HepG2 (cell line): ENCODE data around the gene ACP1. TPM values are rescaled to one million over a fixed set of nuclear protein-coding genes. Genes with fewer than 3 reads are reported as not detected.

Source experiments
- ARNT ChIP-seq: fragments of 450-650 bp; IDR thresholded peaks from 2 replicates; pipeline ENCODE4 v1.6.1; 2017
- FOXA3 ChIP-seq: IDR thresholded peaks from 2 replicates; pipeline ENCODE4 v1.6.1; 2016; ENCODE audit warnings: missing genetic modification reagents, missing compliant biosample characterization
- GABPA ChIP-seq, 2 experiments: IDR thresholded peaks; 2 replicates each; pipeline ENCODE4 v1.6.1; 2011 to 2016; ENCODE audit warnings: low read depth in 2 of 2, low read length in 1 of 2, missing biosample characterization in 1 of 2, missing genetic modification characterization in 1 of 2
- NFYC ChIP-seq: IDR thresholded peaks from 2 replicates; pipeline ENCODE4 v1.6.1; 2016; ENCODE audit warnings: missing genetic modification reagents, missing compliant biosample characterization
- NR1H2 ChIP-seq: sonication (generic); formaldehyde crosslinking; IDR thresholded peaks from 2 replicates; pipeline ENCODE4 v1.8.1; 2022; ENCODE audit warnings: low read depth, missing genetic modification reagents, borderline replicate concordance
- ONECUT2 ChIP-seq: sonication (generic); formaldehyde crosslinking; IDR thresholded peaks from 2 replicates; pipeline ENCODE4 v1.4.0; 2020; ENCODE audit warnings: missing genetic modification reagents
- RAD51 ChIP-seq: fragments of 450-650 bp; IDR thresholded peaks from 2 replicates; pipeline ENCODE4 v1.6.1; 2016; ENCODE audit warnings: borderline replicate concordance
- REL ChIP-seq: sonication (generic); formaldehyde crosslinking; conservative IDR thresholded peaks from 2 replicates; pipeline ENCODE4 v1.8.0; 2022; ENCODE audit warnings: mild to moderate bottlenecking, missing genetic modification reagents, moderate library complexity
- SMC3 ChIP-seq: IDR thresholded peaks from 2 replicates; pipeline ENCODE4 v1.6.1; 2011; ENCODE audit warnings: low read length, improper control_type of control experiment
- ZNF12 ChIP-seq: sonication (generic); formaldehyde crosslinking; IDR thresholded peaks from 2 replicates; pipeline ENCODE4 v1.5.0; 2020; ENCODE audit warnings: missing genetic modification reagents
- ZNF350 ChIP-seq: sonication (generic); formaldehyde crosslinking; IDR thresholded peaks from 2 replicates; pipeline ENCODE4 v1.4.0; 2020; ENCODE audit warnings: mild to moderate bottlenecking, low read depth, missing genetic modification reagents, borderline replicate concordance
- ZNF552 ChIP-seq: sonication (generic); formaldehyde crosslinking; IDR thresholded peaks from 2 replicates; pipeline ENCODE4 v1.9.0; 2022; ENCODE audit warnings: missing genetic modification reagents, mild to moderate bottlenecking, borderline replicate concordance
- ZNF557 ChIP-seq: sonication (generic); formaldehyde crosslinking; IDR thresholded peaks from 2 replicates; pipeline ENCODE4 v1.4.0; 2020; ENCODE audit warnings: missing genetic modification reagents
- ZNF777 ChIP-seq: sonication (generic); formaldehyde crosslinking; IDR thresholded peaks from 2 replicates; pipeline ENCODE4 v1.4.0; 2020; ENCODE audit warnings: missing genetic modification reagents
- polyA plus RNA-seq, 8 experiments: library from polyadenylated mRNA; depleted of rRNA in 3 of 8; stranded (reverse) in 7 of 8; unstranded in 1 of 8; fragments of >200 nt; fragmentation: Illumina TruSeq in 4 of 8; extraction: Trizol in 4 of 8; gene quantifications; 2 replicates each; pipeline versions ENCODE4 v1.2.1 to v1.2.3, GENCODE V29; 2011 to 2016; ENCODE audit warnings: low read depth in 4 of 8, missing spikeins in 1 of 8, mixed read lengths in 1 of 8; ENCODE audit not compliant: insufficient read depth in 1 of 8
- total RNA-seq, 5 experiments: library from RNA; depleted of rRNA; stranded (reverse); fragments of >200 nt; fragmentation: Illumina TruSeq; extraction: Trizol; gene quantifications; 2 replicates each; pipeline ENCODE4 v1.2.3, GENCODE V29; 2016; ENCODE audit warnings: low read depth in 1 of 5
- TF ChIP-seq, protein P1 (sequence below): sonication (generic); formaldehyde crosslinking; IDR thresholded peaks from 2 replicates; pipeline ENCODE4 v1.5.0; 2020; ENCODE audit warnings: mild to moderate bottlenecking, missing genetic modification reagents
- TF ChIP-seq, protein P2 (sequence below): IDR thresholded peaks from 2 replicates; pipeline ENCODE4 v1.6.1; 2012; ENCODE audit warnings: low read length, improper control_type of control experiment
- TF ChIP-seq, protein P3 (sequence below): sonication (generic); formaldehyde crosslinking; IDR thresholded peaks from 2 replicates; pipeline ENCODE4 v1.5.0; 2020; ENCODE audit warnings: mild to moderate bottlenecking, missing genetic modification reagents, moderate library complexity
- TF ChIP-seq, protein P4 (sequence below): sonication (generic); formaldehyde crosslinking; IDR thresholded peaks from 2 replicates; pipeline ENCODE4 v1.8.1; 2023; ENCODE audit warnings: missing genetic modification reagents, mild to moderate bottlenecking, borderline replicate concordance

The ACP1 gene
- total and polyA plus RNA-seq, 2 of the 13 experiments (the other 11 are each of a cell fraction or from before 2014, with no cell fraction given): 246 to 348 TPM

DNA sequence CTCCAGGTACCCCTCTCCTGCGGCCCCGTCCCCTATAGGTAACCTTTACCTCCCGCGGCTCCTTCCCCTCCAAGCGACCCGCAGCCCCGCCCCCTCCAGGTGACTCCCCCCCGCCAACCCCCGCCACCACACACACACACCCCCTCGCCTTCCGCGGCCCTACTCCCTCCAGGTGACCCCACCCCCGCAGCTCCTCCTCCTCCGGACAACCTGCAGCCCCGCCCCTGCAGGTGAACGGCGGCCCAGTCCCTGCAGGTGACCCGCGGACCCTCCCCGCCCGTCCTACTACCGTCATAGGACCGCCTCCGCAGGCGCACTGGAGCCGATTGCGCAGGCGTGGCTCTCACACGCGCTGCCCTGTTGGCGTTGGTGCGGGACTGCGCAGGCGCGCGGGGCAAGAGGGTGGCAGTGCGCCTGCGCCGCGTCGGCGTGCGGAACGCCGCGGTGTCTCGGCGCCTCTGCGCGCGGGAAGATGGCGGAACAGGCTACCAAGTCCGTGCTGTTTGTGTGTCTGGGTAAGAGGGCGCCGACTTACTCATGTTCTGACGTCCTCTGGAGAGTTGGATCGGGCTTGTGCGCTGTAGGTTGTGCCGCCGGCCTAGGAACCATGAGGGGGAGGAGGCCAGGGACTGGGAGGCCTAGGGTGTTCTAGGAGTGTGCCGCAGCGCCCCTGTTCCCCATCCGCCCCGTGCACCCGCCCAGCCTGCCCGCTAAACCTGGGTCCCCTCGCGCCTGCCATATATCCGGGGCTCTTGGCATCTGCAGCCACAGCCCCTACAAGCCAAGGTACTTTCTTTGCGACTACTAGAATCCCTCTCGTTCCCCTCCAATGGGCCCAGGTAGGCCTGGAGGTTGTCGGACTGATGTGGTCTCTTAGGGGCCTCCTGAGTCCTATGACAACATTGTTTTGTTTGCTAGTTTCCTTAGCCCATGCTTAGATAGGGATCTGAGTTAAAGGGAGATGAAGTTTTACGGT lies at the start of gene ACP1 (continued):
- TF ChIP-seq FOXA3 (CRISPR knock-in tag): no peak
- TF ChIP-seq NFYC (CRISPR knock-in tag): peak; percentile 21; the same call in 1 of the 2 replicates
- peak; percentile 30; the same call in 1 of the 2 replicates for TF ChIP-seq ZNF777 (CRISPR knock-in tag)
- TF ChIP-seq, protein P1, sequence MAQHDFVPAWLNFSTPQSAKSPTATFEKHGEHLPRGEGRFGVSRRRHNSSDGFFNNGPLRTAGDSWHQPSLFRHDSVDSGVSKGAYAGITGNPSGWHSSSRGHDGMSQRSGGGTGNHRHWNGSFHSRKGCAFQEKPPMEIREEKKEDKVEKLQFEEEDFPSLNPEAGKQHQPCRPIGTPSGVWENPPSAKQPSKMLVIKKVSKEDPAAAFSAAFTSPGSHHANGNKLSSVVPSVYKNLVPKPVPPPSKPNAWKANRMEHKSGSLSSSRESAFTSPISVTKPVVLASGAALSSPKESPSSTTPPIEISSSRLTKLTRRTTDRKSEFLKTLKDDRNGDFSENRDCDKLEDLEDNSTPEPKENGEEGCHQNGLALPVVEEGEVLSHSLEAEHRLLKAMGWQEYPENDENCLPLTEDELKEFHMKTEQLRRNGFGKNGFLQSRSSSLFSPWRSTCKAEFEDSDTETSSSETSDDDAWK (CRISPR knock-in tag): no peak
- TF ChIP-seq ZNF12 (CRISPR knock-in tag): peak; percentile 28; the same call in 1 of the 2 replicates
- TF ChIP-seq SMC3: no peak
- no peak for TF ChIP-seq ZNF557
- no peak for TF ChIP-seq ARNT
- no peak for TF ChIP-seq GABPA (IDR thresholded peaks at IDR 0.05; ENCODE audit: low read depth, low read length)
- TF ChIP-seq GABPA (CRISPR knock-in tag; IDR thresholded peaks at IDR 0.05; ENCODE audit: low read depth): no peak
- peak; percentile 64; the same call in 1 of the 2 replicates for TF ChIP-seq REL (CRISPR knock-in tag)
- TF ChIP-seq, protein P2, sequence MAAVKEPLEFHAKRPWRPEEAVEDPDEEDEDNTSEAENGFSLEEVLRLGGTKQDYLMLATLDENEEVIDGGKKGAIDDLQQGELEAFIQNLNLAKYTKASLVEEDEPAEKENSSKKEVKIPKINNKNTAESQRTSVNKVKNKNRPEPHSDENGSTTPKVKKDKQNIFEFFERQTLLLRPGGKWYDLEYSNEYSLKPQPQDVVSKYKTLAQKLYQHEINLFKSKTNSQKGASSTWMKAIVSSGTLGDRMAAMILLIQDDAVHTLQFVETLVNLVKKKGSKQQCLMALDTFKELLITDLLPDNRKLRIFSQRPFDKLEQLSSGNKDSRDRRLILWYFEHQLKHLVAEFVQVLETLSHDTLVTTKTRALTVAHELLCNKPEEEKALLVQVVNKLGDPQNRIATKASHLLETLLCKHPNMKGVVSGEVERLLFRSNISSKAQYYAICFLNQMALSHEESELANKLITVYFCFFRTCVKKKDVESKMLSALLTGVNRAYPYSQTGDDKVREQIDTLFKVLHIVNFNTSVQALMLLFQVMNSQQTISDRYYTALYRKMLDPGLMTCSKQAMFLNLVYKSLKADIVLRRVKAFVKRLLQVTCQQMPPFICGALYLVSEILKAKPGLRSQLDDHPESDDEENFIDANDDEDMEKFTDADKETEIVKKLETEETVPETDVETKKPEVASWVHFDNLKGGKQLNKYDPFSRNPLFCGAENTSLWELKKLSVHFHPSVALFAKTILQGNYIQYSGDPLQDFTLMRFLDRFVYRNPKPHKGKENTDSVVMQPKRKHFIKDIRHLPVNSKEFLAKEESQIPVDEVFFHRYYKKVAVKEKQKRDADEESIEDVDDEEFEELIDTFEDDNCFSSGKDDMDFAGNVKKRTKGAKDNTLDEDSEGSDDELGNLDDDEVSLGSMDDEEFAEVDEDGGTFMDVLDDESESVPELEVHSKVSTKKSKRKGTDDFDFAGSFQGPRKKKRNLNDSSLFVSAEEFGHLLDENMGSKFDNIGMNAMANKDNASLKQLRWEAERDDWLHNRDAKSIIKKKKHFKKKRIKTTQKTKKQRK: no peak
- no peak for TF ChIP-seq RAD51
- no peak for TF ChIP-seq ONECUT2
- TF ChIP-seq NR1H2 (CRISPR knock-in tag): no peak
- TF ChIP-seq, protein P3, sequence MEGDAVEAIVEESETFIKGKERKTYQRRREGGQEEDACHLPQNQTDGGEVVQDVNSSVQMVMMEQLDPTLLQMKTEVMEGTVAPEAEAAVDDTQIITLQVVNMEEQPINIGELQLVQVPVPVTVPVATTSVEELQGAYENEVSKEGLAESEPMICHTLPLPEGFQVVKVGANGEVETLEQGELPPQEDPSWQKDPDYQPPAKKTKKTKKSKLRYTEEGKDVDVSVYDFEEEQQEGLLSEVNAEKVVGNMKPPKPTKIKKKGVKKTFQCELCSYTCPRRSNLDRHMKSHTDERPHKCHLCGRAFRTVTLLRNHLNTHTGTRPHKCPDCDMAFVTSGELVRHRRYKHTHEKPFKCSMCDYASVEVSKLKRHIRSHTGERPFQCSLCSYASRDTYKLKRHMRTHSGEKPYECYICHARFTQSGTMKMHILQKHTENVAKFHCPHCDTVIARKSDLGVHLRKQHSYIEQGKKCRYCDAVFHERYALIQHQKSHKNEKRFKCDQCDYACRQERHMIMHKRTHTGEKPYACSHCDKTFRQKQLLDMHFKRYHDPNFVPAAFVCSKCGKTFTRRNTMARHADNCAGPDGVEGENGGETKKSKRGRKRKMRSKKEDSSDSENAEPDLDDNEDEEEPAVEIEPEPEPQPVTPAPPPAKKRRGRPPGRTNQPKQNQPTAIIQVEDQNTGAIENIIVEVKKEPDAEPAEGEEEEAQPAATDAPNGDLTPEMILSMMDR: 0 out of 2 replicates have a peak, but pooled peaks have one; percentile 44
- TF ChIP-seq ZNF552: no peak; the same call in 1 of the 2 replicates
- TF ChIP-seq, protein P4, sequence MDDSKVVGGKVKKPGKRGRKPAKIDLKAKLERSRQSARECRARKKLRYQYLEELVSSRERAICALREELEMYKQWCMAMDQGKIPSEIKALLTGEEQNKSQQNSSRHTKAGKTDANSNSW (CRISPR knock-in tag): peak; percentile 88; the same call in 1 of the 2 replicates
- TF ChIP-seq ZNF350: peak; percentile 81
